Stomach (tissue), 4 donors: Measurements from ENCODE around the gene KCNT2.

ENCODE experiments used
- CTCF ChIP-seq, 7 experiments: fragments of 450-650 bp in 4 of 7; fragments of 200-600 bp in 3 of 7; sonication (generic) in 3 of 7; IDR thresholded peaks; one replicate each; pipeline ENCODE4 v1.5.1; 2016 to 2019; ENCODE audit warnings: antibody characterized with exemption in 7 of 7, control low read depth in 2 of 7, mild to moderate bottlenecking in 1 of 7
- POLR2A ChIP-seq, 4 donors: fragments of 450-650 bp; IDR thresholded peaks; one replicate each; pipeline ENCODE4 v1.6.1; 2016; ENCODE audit warnings: antibody characterized with exemption in 4 of 4, control low read depth in 2 of 4, mild to moderate bottlenecking in 1 of 4, moderate library complexity in 1 of 4
- POLR2AphosphoS5 ChIP-seq, 3 donors: sonication (generic); formaldehyde crosslinking; IDR thresholded peaks; one replicate each; pipeline ENCODE4 v1.6.1; 2016; ENCODE audit warnings: antibody characterized with exemption in 3 of 3

GRCh38 chr1:196598942-196599748, 9.1 kb downstream of the KCNT2 start:
- TF ChIP-seq CTCF (IDR thresholded peaks at IDR 0.05), result no peak
- TF ChIP-seq POLR2A (IDR thresholded peaks at IDR 0.05), result no peak
- no peak for TF ChIP-seq POLR2AphosphoS5 (IDR thresholded peaks at IDR 0.05)
